UCSD-AML1 (cell line): ENCODE data around the gene TMEM132C.
"Not testable (repeated sequence)": the region's sequence is repeated elsewhere in the genome, so short reads cannot be mapped to it uniquely, and the experiment has no call there.

Source experiments
- DNase-seq: peaks from one replicate; lab custom pipeline; 2025; ENCODE audit not compliant: unreplicated experiment; lab: John Stamatoyannopoulos, UW

The TMEM132C gene

DNA sequence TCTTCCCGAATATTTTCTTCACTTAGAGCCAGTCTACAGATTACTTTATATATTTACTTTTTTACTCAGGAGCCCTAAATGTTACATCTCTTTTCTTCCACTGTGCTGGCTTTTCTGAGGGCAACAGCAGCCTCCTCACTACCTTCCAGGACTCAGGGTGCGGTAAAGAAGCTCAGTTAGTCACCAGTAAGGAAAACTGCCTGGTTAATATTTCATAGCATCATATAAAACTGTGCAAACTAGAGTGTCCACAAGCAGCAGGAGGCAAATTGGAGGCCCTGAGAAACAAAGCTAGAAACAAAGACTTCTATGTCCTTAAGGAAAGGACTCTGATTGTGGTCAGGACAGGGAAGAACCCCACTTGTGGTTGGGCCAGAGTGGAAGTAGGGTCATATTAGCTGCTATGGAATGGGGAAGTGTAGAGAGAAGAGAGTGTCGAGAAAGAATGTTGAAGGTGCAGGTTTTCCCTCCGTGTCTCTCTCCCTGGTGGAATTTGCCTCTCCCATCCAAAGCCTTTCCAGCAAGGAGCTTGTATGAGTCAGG is 336.7 kb downstream of the TMEM132C start:
- DNase-seq: no peak

DNA sequence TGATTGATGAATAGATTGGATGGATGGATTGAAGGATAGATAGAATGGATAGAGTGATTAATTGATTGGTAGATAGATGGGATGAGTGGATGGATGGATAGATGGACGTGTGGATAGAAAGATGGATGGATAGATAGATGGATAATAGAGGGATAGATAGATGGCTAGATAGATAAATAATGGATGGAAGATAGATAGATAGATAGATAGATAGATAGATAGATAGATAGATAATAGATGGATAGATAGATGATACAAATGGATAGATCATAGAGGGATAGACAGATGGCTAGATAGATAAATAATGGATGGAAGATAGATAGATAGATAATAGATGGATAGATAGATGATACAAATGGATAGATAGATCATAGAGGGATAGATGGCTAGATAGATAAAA is 337.2 kb downstream of the TMEM132C start:
- DNase-seq: not testable (repeated sequence)

DNA sequence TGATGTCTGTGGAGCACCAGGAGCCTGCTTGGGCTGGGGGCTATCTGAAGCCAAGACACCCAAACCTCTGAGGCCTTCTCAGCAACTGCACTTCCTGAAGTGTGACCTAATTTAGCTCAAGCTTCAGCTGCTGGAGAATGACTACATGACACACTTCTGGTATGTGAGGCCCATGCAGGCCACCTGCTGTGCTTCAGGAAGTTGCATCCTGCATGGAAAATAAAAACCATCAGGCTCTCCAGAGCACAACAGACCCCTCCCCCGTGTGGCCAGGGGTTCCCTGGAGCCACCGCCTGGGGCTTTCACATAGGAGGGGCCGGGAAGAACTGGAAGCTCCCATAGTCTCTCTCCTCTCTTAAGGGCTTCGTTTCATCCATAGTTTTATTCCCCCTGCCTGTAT is 339.1 kb downstream of the TMEM132C start:
- no peak for DNase-seq

- DNase-seq: no peak
Measured at GRCh38 chr12:128606538-128606937, 339.6 kb downstream of the TMEM132C start.

- no peak for DNase-seq
Measured at GRCh38 chr12:128606970-128607369, 340.0 kb downstream of the TMEM132C start.

DNA sequence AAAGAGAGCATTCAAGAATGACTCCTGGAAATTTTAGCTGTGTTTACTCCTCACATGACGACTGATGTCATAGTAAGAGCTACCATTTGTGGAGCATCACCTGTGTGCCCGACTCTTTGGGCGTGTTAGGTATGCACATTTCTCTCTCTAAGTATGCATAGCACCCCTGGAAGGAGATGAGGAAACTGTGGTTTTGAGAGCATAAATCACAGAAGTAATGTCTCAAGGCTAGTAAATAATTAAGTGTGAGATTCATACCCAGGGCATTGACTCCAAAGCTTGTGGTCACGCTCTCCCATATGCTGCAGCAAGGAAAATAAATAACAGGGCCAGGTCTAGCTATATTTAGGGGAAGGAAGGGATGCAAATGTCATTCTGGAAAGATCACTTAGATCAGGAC is 340.7 kb downstream of the TMEM132C start:
- no peak for DNase-seq

DNA sequence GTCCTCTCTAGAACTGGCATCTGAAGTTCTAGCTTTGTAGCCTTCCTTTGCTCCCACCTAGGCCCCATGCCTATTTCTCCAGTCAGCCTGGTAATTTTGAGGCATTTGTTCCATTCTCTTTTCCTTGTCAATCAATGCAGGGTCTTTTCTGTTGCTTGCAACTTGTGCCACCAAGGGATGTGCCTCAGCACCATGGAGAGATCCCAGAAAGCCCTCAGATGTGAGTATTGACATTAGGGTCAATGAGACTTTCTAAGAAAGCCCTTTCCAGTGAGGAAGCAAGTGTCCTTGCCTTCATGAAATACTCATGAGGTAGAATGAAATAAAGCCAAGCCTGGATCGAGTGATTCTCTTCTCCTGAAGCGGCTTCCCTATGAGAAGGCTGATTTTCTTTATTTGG is 342.9 kb downstream of the TMEM132C start:
- DNase-seq: no peak

DNA sequence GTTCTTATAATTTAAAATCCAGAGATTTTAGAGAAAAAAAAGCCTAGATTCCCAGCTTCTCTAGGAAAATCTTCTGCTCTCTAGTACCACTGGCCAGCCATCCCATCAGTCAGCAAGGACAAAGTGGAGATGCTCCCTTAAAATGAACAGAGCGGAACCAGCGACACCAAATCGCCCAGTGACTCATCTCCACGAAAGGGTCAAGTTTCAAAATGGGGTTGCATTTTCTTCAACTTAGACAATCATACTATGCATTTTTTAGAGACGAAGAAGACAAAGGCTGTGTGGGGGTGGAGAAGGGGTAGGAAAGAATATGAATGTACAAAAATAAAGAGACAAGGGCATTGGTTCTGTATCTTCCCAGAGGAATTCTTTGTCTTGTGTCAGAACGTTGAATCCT is 344.8 kb downstream of the TMEM132C start:
- DNase-seq: no peak

GRCh38 chr12:128612150-128612850 is 345.3 kb downstream of the TMEM132C start:
- no peak for DNase-seq

GRCh38 chr12:128613837-128614590 is 347.0 kb downstream of the TMEM132C start:
- DNase-seq: no peak

- no peak for DNase-seq
Measured at GRCh38 chr12:128617304-128617833, 350.4 kb downstream of the TMEM132C start.

DNA sequence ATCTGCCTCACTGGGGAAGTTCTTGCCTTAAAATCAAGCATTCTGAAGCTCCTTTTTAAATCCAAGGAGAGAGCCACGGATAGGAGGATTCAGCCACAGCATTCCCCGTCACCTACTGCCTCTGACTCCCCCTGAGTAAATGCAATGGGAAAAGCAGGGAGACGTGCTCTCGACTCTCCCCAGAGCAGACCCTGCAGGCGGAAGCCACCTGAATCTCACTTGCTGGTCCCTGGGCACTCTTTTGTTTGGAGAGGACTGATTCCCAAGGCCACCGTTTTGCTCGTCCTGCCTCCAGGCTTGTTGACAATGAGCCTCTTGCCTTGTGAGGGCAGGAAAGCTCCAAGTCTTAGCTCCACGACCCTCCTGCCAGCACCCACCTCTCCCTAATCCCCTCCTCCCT is 352.3 kb downstream of the TMEM132C start:
- no peak for DNase-seq

- DNase-seq: no peak
Measured at GRCh38 chr12:128621304-128621703, 354.3 kb downstream of the TMEM132C start.

GRCh38 chr12:128623748-128624147 is 356.8 kb downstream of the TMEM132C start:
- DNase-seq: no peak

- no peak for DNase-seq
Measured at GRCh38 chr12:128626808-128627320, 359.9 kb downstream of the TMEM132C start.

- no peak for DNase-seq
Measured at GRCh38 chr12:128627659-128628058, 360.7 kb downstream of the TMEM132C start.

DNA sequence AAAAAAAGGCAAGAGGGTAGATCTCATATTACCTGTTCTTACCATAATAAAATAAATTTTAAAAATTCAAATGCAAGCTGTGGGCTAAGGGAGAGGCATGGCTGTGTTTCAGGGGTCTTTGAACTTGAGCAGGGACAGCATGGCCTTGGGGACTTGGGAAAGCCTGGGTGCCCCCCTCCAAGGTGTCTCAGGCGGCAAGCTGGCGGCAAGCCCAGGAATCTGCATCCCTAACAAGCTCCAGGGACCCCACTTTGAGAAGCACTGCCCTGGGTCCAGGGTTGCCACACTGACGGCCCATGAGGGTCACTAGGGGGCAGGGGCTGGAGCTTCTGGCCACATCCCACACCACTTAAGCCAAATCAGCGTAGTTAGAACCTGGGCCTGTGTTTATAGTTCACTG is 363.0 kb downstream of the TMEM132C start:
- no peak for DNase-seq

- DNase-seq: no peak
Measured at GRCh38 chr12:128637642-128638606, 371.0 kb downstream of the TMEM132C start.

DNA sequence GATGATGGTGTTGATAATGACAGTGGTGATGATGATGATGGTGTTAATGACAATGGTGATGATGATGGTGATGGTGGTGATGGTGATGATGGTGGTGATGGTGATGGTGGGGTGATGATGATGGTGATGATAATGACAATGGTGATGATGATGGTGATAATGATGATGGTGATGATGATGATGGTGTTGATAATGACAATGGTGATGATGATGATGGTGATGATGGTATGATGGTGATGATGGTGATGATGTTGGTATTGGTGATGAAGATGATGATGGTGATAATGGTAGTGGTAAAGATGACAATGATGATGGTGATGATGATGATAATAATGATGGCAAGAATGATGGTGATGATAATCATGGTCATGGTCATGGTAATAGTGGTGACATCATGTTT is 372.1 kb downstream of the TMEM132C start:
- DNase-seq: no peak

GRCh38 chr12:128643155-128643554 is 376.2 kb downstream of the TMEM132C start:
- DNase-seq: no peak
